Measurements from ENCODE around the gene TMEM117. TPM values are rescaled to one million over a fixed set of nuclear protein-coding genes. Genes with fewer than 3 reads are reported as not detected.

Gene TMEM117
- total and polyA plus RNA-seq, 10 of the 15 experiments (the other 5 are each of a cell fraction or from before 2014, with no cell fraction given), result 3.1 to 8.2 (median 6.1) TPM

DNA sequence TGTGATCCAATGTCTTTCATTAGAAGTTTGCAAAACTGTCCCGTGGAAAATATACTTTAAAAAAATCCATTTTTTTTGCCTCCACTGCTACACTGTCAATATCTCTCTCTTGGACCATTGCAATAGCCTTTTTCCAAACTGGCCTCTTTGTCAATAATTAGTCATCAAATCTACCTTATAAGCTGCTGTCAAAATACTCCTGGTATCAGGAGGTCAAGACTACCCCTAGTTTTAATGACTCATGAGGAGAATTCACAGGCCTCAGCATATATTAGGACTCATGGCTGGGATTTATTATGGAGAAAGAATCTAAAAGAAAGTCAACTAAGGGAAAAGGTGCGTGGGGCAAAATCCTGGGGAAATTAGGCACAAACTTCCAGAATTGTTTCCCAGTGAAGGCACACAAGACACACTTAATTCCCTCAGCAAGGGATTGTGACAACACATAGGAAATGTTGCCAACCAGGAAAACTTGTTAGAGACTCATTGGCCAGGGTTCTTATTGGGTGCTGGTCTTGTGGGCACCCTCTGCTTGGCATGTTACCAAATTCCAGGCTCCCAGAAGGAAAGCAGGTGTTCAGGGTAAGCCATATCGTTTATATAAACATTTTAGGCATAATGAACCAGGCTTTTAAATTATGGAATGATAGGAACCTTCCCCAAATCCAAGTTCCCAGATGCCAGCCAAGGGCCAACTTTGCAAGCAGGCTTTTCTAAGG, 56.1 kb downstream of the TMEM117 start:
- TF ChIP-seq FOXK2 (IDR thresholded peaks at IDR 0.05) (no peak), KDM1A (IDR thresholded peaks at IDR 0.05; ENCODE audit: borderline replicate concordance) (no peak), STAT1 (conservative IDR thresholded peaks at IDR 0.05) (no peak), CUX1 (IDR thresholded peaks at IDR 0.05; ENCODE audit: insufficient replicate concordance, low read depth, low read length) (no peak)
- FAIRE-seq (no peak), DNase-seq (ENCODE audit: low read depth, low spot score) (no peak), ATAC-seq (no peak)
- ChIA-PET SMC1A (ENCODE audit: uncharacterized antibody, unreplicated experiment) (interaction anchor here (0.9 to 2.8 kb wide), 2 partner anchors 9 to 12 kb away, joined by 4 to 12 read pairs; no protein-coding TSS in a partner anchor), CTCF (interaction anchor here (1.2 kb wide), 1 partner anchor 10 kb away, joined by 4 read pairs; no protein-coding TSS in a partner anchor), RAD21 (ENCODE audit: unreplicated experiment) (no interaction called here), POLR2A (no interaction called here)
- Histone ChIP-seq H3K27me3 (replicated peaks in 1 of 2; ENCODE audit: control insufficient read depth in 2 of 2, insufficient read depth in 2 of 2, low read length in 1 of 2) (no peaks in the 10 kb centered on the region), H3K9me3 (replicated peaks; ENCODE audit: control insufficient read depth, insufficient read depth, low read length) (no peaks in the 10 kb centered on the region), H3K79me2 (ENCODE audit: control insufficient read depth, insufficient read depth, low read length) (no peaks in the 10 kb centered on the region), H4K20me1 (ENCODE audit: control insufficient read depth, insufficient read depth) (no peaks in the 10 kb centered on the region), H3K9ac (ENCODE audit: control insufficient read depth, insufficient read depth, low read length) (no peak overlapping the region), H2AFZ (ENCODE audit: control insufficient read depth, low read depth, low read length) (no peak overlapping the region), H3K36me3 (ENCODE audit: control insufficient read depth in 2 of 2, insufficient read depth in 2 of 2, low read length in 1 of 2) (no peaks in the 10 kb centered on the region), H3K4me3 (no peak overlapping the region), H3K4me1 (ENCODE audit: control insufficient read depth, insufficient read depth, low read length) (no peaks in the 10 kb centered on the region), H3K27ac (ENCODE audit: control insufficient read depth, insufficient read depth) (no peak overlapping the region), H3K4me2 (ENCODE audit: control insufficient read depth, insufficient read depth) (no peak overlapping the region)
- in situ Hi-C loops (cut with MboI), result no loop called here
- 47% methylated on average over 3 of the region's 3 CpGs for WGBS (ENCODE audit: insufficient coverage, insufficient replicate concordance, low lambda C conversion rate, missing lambda C conversion rate)
- intact Hi-C loops (cut with micrococcal nuclease; ENCODE audit: unreplicated experiment), result no loop called here
- BruUV-seq (replicated peaks), result no TSS peak
